Measurements from ENCODE around the gene CAMTA1. TPM values are rescaled to one million over a fixed set of nuclear protein-coding genes. Genes with fewer than 3 reads are reported as not detected.
A peak's percentile ranks its signal among the peaks of the same experiment; 100 is the strongest.
"Not testable (repeated sequence)": the region's sequence is repeated elsewhere in the genome, so short reads cannot be mapped to it uniquely, and the experiment has no call there.

CAMTA1 gene
- total RNA-seq, 1 donor from 2014 or later = 79.3 TPM

- DNase-seq (ENCODE audit: low read depth) = no peak
These were observed 801.0 kb downstream of the CAMTA1 start for GRCh38 chr1:7586031-7586941.

- no peak for DNase-seq (ENCODE audit: low read depth)
These were observed 802.0 kb downstream of the CAMTA1 start for GRCh38 chr1:7587108-7587772.

GRCh38 chr1:7587773-7588456 is 802.7 kb downstream of the CAMTA1 start:
- DNase-seq (ENCODE audit: low read depth) = no peak

- no peak for DNase-seq (ENCODE audit: low read depth)
These were observed 803.2 kb downstream of the CAMTA1 start for GRCh38 chr1:7588457-7588827.

- DNase-seq (ENCODE audit: low read depth) = no peak
These were observed 804.0 kb downstream of the CAMTA1 start for GRCh38 chr1:7589080-7589735.

GRCh38 chr1:7589774-7590425 is 804.6 kb downstream of the CAMTA1 start:
- no peak for DNase-seq (ENCODE audit: low read depth)

- no peak for DNase-seq (ENCODE audit: low read depth)
These were observed 805.2 kb downstream of the CAMTA1 start for GRCh38 chr1:7590426-7590790.

GRCh38 chr1:7591565-7591964 is 806.3 kb downstream of the CAMTA1 start:
- no peak for DNase-seq (ENCODE audit: low read depth)

- no peak for DNase-seq (ENCODE audit: low read depth)
These were observed 807.0 kb downstream of the CAMTA1 start for GRCh38 chr1:7592120-7592798.

GRCh38 chr1:7594002-7594713 is 808.9 kb downstream of the CAMTA1 start:
- DNase-seq (ENCODE audit: low read depth) = peak; percentile 26

GRCh38 chr1:7594714-7595295 is 809.6 kb downstream of the CAMTA1 start:
- DNase-seq (ENCODE audit: low read depth) = no peak

- no peak for DNase-seq (ENCODE audit: low read depth)
These were observed 810.1 kb downstream of the CAMTA1 start for GRCh38 chr1:7595336-7595735.

GRCh38 chr1:7596126-7596965 is 811.1 kb downstream of the CAMTA1 start:
- no peak for DNase-seq (ENCODE audit: low read depth)

- DNase-seq (ENCODE audit: low read depth) = not testable (repeated sequence)
These were observed 812.8 kb downstream of the CAMTA1 start for GRCh38 chr1:7598058-7598457.

GRCh38 chr1:7604906-7605305 is 819.7 kb downstream of the CAMTA1 start:
- not testable (repeated sequence) for DNase-seq (ENCODE audit: low read depth)

- DNase-seq (ENCODE audit: low read depth) = no peak
These were observed 820.8 kb downstream of the CAMTA1 start for GRCh38 chr1:7606096-7606495.

GRCh38 chr1:7607097-7607496 is 821.8 kb downstream of the CAMTA1 start:
- DNase-seq (ENCODE audit: low read depth) = no peak

GRCh38 chr1:7608628-7609305 is 823.5 kb downstream of the CAMTA1 start:
- DNase-seq (ENCODE audit: low read depth) = peak; percentile 22
